A549 (cell line): ENCODE measurements around the gene TMEM37.

ENCODE experiments used
- EP300 ChIP-seq, 2 experiments: fragments of >200 bp; sonication (Bioruptor Twin); formaldehyde crosslinking; IDR thresholded peaks; 2 replicates in 1 of 2; 3 replicates in 1 of 2; pipeline ENCODE4 v1.6.1; 2016 to 2017
- RFX5 ChIP-seq: fragments of 450-650 bp; IDR thresholded peaks from 2 replicates; pipeline ENCODE4 v1.7.1; 2014; ENCODE audit warnings: antibody characterized with exemption, mild to moderate bottlenecking, moderate library complexity
- TF ChIP-seq, protein P1 (sequence below): fragments of >200 bp; sonication (Bioruptor Twin); formaldehyde crosslinking; IDR thresholded peaks from 3 replicates; pipeline ENCODE4 v1.5.1; 2016

DNA sequence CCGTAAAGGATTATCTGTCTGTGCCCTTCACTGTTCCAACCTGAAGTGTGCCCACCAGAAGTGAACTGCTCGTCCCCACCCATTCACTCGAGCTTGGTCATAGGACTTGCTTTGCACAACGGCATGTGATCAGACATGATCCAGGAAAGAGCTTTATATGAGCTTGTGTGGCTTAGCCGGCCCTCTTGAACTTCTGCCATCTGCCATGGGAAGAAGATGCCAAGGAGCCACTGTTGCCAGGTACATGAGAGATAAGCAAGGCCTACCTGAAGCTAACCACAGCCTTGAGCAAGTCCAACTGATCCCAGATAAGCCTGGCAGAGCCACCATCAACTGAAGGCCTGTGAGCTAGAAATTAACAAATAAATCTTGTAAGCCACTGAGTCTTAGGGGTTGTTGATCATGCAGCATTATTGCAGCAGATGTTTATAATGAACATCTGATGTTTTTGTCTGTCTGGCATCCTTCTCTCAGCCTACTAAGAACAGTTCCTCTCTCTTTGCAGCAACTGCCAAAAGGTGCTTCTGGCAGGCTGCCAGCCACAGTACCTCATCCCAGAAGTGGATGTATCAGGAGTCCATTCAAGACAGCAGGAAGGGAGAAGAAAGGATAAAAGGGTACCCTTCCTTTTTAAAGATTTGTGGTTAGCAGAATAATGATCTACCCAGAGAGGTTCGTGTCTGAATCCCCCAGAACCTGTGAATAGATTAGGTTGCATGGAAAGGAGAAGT is 48.1 kb upstream of the TMEM37 start:
- no peak for TF ChIP-seq EP300 (IDR thresholded peaks at IDR 0.05)
- TF ChIP-seq, protein P1, sequence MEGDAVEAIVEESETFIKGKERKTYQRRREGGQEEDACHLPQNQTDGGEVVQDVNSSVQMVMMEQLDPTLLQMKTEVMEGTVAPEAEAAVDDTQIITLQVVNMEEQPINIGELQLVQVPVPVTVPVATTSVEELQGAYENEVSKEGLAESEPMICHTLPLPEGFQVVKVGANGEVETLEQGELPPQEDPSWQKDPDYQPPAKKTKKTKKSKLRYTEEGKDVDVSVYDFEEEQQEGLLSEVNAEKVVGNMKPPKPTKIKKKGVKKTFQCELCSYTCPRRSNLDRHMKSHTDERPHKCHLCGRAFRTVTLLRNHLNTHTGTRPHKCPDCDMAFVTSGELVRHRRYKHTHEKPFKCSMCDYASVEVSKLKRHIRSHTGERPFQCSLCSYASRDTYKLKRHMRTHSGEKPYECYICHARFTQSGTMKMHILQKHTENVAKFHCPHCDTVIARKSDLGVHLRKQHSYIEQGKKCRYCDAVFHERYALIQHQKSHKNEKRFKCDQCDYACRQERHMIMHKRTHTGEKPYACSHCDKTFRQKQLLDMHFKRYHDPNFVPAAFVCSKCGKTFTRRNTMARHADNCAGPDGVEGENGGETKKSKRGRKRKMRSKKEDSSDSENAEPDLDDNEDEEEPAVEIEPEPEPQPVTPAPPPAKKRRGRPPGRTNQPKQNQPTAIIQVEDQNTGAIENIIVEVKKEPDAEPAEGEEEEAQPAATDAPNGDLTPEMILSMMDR: no peak
- TF ChIP-seq RFX5: no peak
